Measurements from ENCODE around the gene HOXD9.

Gene HOXD9

GRCh38 chr2:176134035-176134434, 11.5 kb downstream of the HOXD9 start:
- Histone ChIP-seq H4K8ac (ENCODE audit: low read depth, low read length) (no peak overlapping the region), H3K36me3 (ENCODE audit: control insufficient read depth, insufficient read depth, low read length) (no peaks in the 10 kb centered on the region), H3K4ac (ENCODE audit: low read depth, low read length) (no peak overlapping the region), H3K4me3 (ENCODE audit: low read length) (no peak overlapping the region), H3K79me1 (ENCODE audit: low read length) (no peaks in the 10 kb centered on the region), H3K9ac (ENCODE audit: low read length) (no peak overlapping the region), H3K27me3 (ENCODE audit: insufficient read depth, low read length, poor library complexity) (peaks cover 92% of the 10 kb centered on the region), H2BK15ac (replicated peaks; ENCODE audit: low read depth) (no peak overlapping the region), H3K56ac (ENCODE audit: low read length) (no peak overlapping the region), H3K27ac (ENCODE audit: low read depth, low read length) (no peak overlapping the region), H2BK120ac (ENCODE audit: low read depth, low read length) (no peak overlapping the region), H3K79me2 (ENCODE audit: control insufficient read depth, insufficient read depth, low read length) (no peaks in the 10 kb centered on the region), H2AK5ac (ENCODE audit: low read length) (no peak overlapping the region), H3K4me1 (ENCODE audit: control insufficient read depth, low read depth, low read length) (no peaks in the 10 kb centered on the region), H3K4me2 (ENCODE audit: low read length) (no peak overlapping the region), H2BK5ac (ENCODE audit: low read length) (no peak overlapping the region), H3K23ac (ENCODE audit: low read length) (no peak overlapping the region), H3K18ac (ENCODE audit: low read length) (no peak overlapping the region), H4K5ac (ENCODE audit: low read length) (no peak overlapping the region)
- DNase-seq, result no peak
- no CpG with 5 or more reads among the region's 4 CpGs for WGBS (ENCODE audit: extremely low coverage, insufficient coverage, low lambda C conversion rate)

- Histone ChIP-seq H3K23ac (ENCODE audit: low read length) (no peak overlapping the region), H3K56ac (ENCODE audit: low read length) (no peak overlapping the region), H3K27me3 (ENCODE audit: insufficient read depth, low read length, poor library complexity) (peaks cover 91% of the 10 kb centered on the region), H2BK15ac (replicated peaks; ENCODE audit: low read depth) (no peak overlapping the region), H3K4me1 (ENCODE audit: control insufficient read depth, low read depth, low read length) (no peaks in the 10 kb centered on the region), H4K8ac (ENCODE audit: low read depth, low read length) (no peak overlapping the region), H3K36me3 (ENCODE audit: control insufficient read depth, insufficient read depth, low read length) (no peaks in the 10 kb centered on the region), H3K79me1 (ENCODE audit: low read length) (no peaks in the 10 kb centered on the region), H4K5ac (ENCODE audit: low read length) (no peak overlapping the region), H2BK5ac (ENCODE audit: low read length) (no peak overlapping the region), H3K4me3 (ENCODE audit: low read length) (no peak overlapping the region), H2AK5ac (ENCODE audit: low read length) (no peak overlapping the region), H3K18ac (ENCODE audit: low read length) (no peak overlapping the region), H3K4ac (ENCODE audit: low read depth, low read length) (no peak overlapping the region), H3K79me2 (ENCODE audit: control insufficient read depth, insufficient read depth, low read length) (no peaks in the 10 kb centered on the region), H2BK120ac (ENCODE audit: low read depth, low read length) (no peak overlapping the region), H3K4me2 (ENCODE audit: low read length) (no peak overlapping the region), H3K9ac (ENCODE audit: low read length) (no peak overlapping the region), H3K27ac (ENCODE audit: low read depth, low read length) (no peak overlapping the region)
- peak; percentile 27 for DNase-seq
Observed at GRCh38 chr2:176135035-176135440, 12.5 kb downstream of the HOXD9 start.

- peaks cover 82% of the 10 kb centered on the region for H3K27me3 ChIP-seq (ENCODE audit: insufficient read depth, low read length, poor library complexity)
- no peak overlapping the region for H4K8ac ChIP-seq (ENCODE audit: low read depth, low read length)
- H2AK5ac ChIP-seq (ENCODE audit: low read length), result no peak overlapping the region
- no peak overlapping the region for H3K4ac ChIP-seq (ENCODE audit: low read depth, low read length)
- H3K18ac ChIP-seq (ENCODE audit: low read length), result no peak overlapping the region
- WGBS (ENCODE audit: extremely low coverage, insufficient coverage, low lambda C conversion rate), result no CpG with 5 or more reads among the region's 71 CpGs
- H3K79me1 ChIP-seq (ENCODE audit: low read length), result no peaks in the 10 kb centered on the region
- peak; percentile 46 for DNase-seq
- H2BK15ac ChIP-seq (replicated peaks; ENCODE audit: low read depth), result no peak overlapping the region
- H3K27ac ChIP-seq (ENCODE audit: low read depth, low read length), result no peak overlapping the region
- H4K5ac ChIP-seq (ENCODE audit: low read length), result no peak overlapping the region
- no peak overlapping the region for H2BK120ac ChIP-seq (ENCODE audit: low read depth, low read length)
- H3K23ac ChIP-seq (ENCODE audit: low read length), result no peak overlapping the region
- H3K36me3 ChIP-seq (ENCODE audit: control insufficient read depth, insufficient read depth, low read length), result no peaks in the 10 kb centered on the region
- peak overlapping the region; percentile 14 for H3K4me3 ChIP-seq (ENCODE audit: low read length)
- no peaks in the 10 kb centered on the region for H3K79me2 ChIP-seq (ENCODE audit: control insufficient read depth, insufficient read depth, low read length)
- peak overlapping the region; percentile 32 for H3K56ac ChIP-seq (ENCODE audit: low read length)
- no peak overlapping the region for H2BK5ac ChIP-seq (ENCODE audit: low read length)
- no peaks in the 10 kb centered on the region for H3K4me1 ChIP-seq (ENCODE audit: control insufficient read depth, low read depth, low read length)
- peak overlapping the region; percentile 25 for H3K9ac ChIP-seq (ENCODE audit: low read length)
- H3K4me2 ChIP-seq (ENCODE audit: low read length), result peak overlapping the region; percentile 44
Observed at GRCh38 chr2:176136374-176137251, 14.1 kb downstream of the HOXD9 start.

- no peak overlapping the region for H4K8ac ChIP-seq (ENCODE audit: low read depth, low read length)
- no CpG with 5 or more reads among the region's 2 CpGs for WGBS (ENCODE audit: extremely low coverage, insufficient coverage, low lambda C conversion rate)
- no peak overlapping the region for H3K23ac ChIP-seq (ENCODE audit: low read length)
- no peaks in the 10 kb centered on the region for H3K4me1 ChIP-seq (ENCODE audit: control insufficient read depth, low read depth, low read length)
- H3K4me3 ChIP-seq (ENCODE audit: low read length), result no peak overlapping the region
- H3K79me2 ChIP-seq (ENCODE audit: control insufficient read depth, insufficient read depth, low read length), result no peaks in the 10 kb centered on the region
- no peak overlapping the region for H2BK120ac ChIP-seq (ENCODE audit: low read depth, low read length)
- no peak overlapping the region for H3K27ac ChIP-seq (ENCODE audit: low read depth, low read length)
- no peaks in the 10 kb centered on the region for H3K79me1 ChIP-seq (ENCODE audit: low read length)
- H3K18ac ChIP-seq (ENCODE audit: low read length), result no peak overlapping the region
- H4K5ac ChIP-seq (ENCODE audit: low read length), result no peak overlapping the region
- no peak overlapping the region for H3K4ac ChIP-seq (ENCODE audit: low read depth, low read length)
- H2BK15ac ChIP-seq (replicated peaks; ENCODE audit: low read depth), result no peak overlapping the region
- no peak overlapping the region for H3K56ac ChIP-seq (ENCODE audit: low read length)
- no peak overlapping the region for H2BK5ac ChIP-seq (ENCODE audit: low read length)
- DNase-seq, result no peak
- H3K27me3 ChIP-seq (ENCODE audit: insufficient read depth, low read length, poor library complexity), result peaks cover 83% of the 10 kb centered on the region
- H3K4me2 ChIP-seq (ENCODE audit: low read length), result no peak overlapping the region
- H3K9ac ChIP-seq (ENCODE audit: low read length), result no peak overlapping the region
- no peaks in the 10 kb centered on the region for H3K36me3 ChIP-seq (ENCODE audit: control insufficient read depth, insufficient read depth, low read length)
- H2AK5ac ChIP-seq (ENCODE audit: low read length), result no peak overlapping the region
Observed at GRCh38 chr2:176137252-176137580, 14.7 kb downstream of the HOXD9 start.

- no peaks in the 10 kb centered on the region for H3K36me3 ChIP-seq (ENCODE audit: control insufficient read depth, insufficient read depth, low read length)
- DNase-seq, result no peak
- H3K56ac ChIP-seq (ENCODE audit: low read length), result no peak overlapping the region
- H3K27me3 ChIP-seq (ENCODE audit: insufficient read depth, low read length, poor library complexity), result peaks cover 83% of the 10 kb centered on the region
- H2BK15ac ChIP-seq (replicated peaks; ENCODE audit: low read depth), result no peak overlapping the region
- no peak overlapping the region for H3K4me3 ChIP-seq (ENCODE audit: low read length)
- H4K8ac ChIP-seq (ENCODE audit: low read depth, low read length), result no peak overlapping the region
- H3K27ac ChIP-seq (ENCODE audit: low read depth, low read length), result no peak overlapping the region
- H3K18ac ChIP-seq (ENCODE audit: low read length), result no peak overlapping the region
- H3K9ac ChIP-seq (ENCODE audit: low read length), result no peak overlapping the region
- H3K23ac ChIP-seq (ENCODE audit: low read length), result no peak overlapping the region
- no CpG with 5 or more reads among the region's 8 CpGs for WGBS (ENCODE audit: extremely low coverage, insufficient coverage, low lambda C conversion rate)
- no peaks in the 10 kb centered on the region for H3K79me1 ChIP-seq (ENCODE audit: low read length)
- no peaks in the 10 kb centered on the region for H3K79me2 ChIP-seq (ENCODE audit: control insufficient read depth, insufficient read depth, low read length)
- H2BK5ac ChIP-seq (ENCODE audit: low read length), result no peak overlapping the region
- no peak overlapping the region for H2BK120ac ChIP-seq (ENCODE audit: low read depth, low read length)
- no peak overlapping the region for H2AK5ac ChIP-seq (ENCODE audit: low read length)
- H3K4me1 ChIP-seq (ENCODE audit: control insufficient read depth, low read depth, low read length), result no peaks in the 10 kb centered on the region
- H4K5ac ChIP-seq (ENCODE audit: low read length), result no peak overlapping the region
- no peak overlapping the region for H3K4me2 ChIP-seq (ENCODE audit: low read length)
- no peak overlapping the region for H3K4ac ChIP-seq (ENCODE audit: low read depth, low read length)
Observed at GRCh38 chr2:176137906-176138305, 15.4 kb downstream of the HOXD9 start.

GRCh38 chr2:176138526-176138922, 16.0 kb downstream of the HOXD9 start:
- Histone ChIP-seq H3K27ac (ENCODE audit: low read depth, low read length) (no peak overlapping the region), H2BK120ac (ENCODE audit: low read depth, low read length) (no peak overlapping the region), H3K4ac (ENCODE audit: low read depth, low read length) (no peak overlapping the region), H3K4me1 (ENCODE audit: control insufficient read depth, low read depth, low read length) (no peaks in the 10 kb centered on the region), H3K36me3 (ENCODE audit: control insufficient read depth, insufficient read depth, low read length) (no peaks in the 10 kb centered on the region), H3K56ac (ENCODE audit: low read length) (no peak overlapping the region), H2AK5ac (ENCODE audit: low read length) (no peak overlapping the region), H3K18ac (ENCODE audit: low read length) (no peak overlapping the region), H3K79me1 (ENCODE audit: low read length) (no peaks in the 10 kb centered on the region), H3K4me2 (ENCODE audit: low read length) (no peak overlapping the region), H3K4me3 (ENCODE audit: low read length) (no peak overlapping the region), H3K23ac (ENCODE audit: low read length) (no peak overlapping the region), H2BK15ac (replicated peaks; ENCODE audit: low read depth) (no peak overlapping the region), H4K8ac (ENCODE audit: low read depth, low read length) (no peak overlapping the region), H2BK5ac (ENCODE audit: low read length) (no peak overlapping the region), H3K9ac (ENCODE audit: low read length) (no peak overlapping the region), H4K5ac (ENCODE audit: low read length) (no peak overlapping the region), H3K27me3 (ENCODE audit: insufficient read depth, low read length, poor library complexity) (peaks cover 83% of the 10 kb centered on the region), H3K79me2 (ENCODE audit: control insufficient read depth, insufficient read depth, low read length) (no peaks in the 10 kb centered on the region)
- DNase-seq, result no peak
- no CpG with 5 or more reads among the region's 14 CpGs for WGBS (ENCODE audit: extremely low coverage, insufficient coverage, low lambda C conversion rate)
